ENCODE results near the gene STMP1.

DNA sequence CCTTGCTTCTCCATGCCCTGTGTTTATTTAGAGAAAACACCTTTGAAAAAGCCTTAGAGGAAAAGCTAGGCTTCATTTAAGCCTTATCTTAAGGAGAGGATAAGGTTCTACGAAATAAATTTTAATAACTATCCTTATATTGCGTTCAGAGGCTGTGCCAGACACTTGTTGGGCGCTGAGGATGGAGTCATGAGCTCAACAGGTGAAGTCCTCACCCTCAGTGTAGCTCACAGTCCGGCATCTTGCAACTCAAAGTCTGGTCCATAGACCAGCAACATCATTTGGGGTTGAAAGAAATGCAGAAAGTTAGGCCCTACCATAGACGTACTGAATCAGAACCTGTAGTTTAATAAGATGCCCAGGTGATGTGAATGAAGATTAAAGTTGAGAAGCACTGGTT lies 3.8 kb upstream of the STMP1 start:
- TF ChIP-seq, protein P1, sequence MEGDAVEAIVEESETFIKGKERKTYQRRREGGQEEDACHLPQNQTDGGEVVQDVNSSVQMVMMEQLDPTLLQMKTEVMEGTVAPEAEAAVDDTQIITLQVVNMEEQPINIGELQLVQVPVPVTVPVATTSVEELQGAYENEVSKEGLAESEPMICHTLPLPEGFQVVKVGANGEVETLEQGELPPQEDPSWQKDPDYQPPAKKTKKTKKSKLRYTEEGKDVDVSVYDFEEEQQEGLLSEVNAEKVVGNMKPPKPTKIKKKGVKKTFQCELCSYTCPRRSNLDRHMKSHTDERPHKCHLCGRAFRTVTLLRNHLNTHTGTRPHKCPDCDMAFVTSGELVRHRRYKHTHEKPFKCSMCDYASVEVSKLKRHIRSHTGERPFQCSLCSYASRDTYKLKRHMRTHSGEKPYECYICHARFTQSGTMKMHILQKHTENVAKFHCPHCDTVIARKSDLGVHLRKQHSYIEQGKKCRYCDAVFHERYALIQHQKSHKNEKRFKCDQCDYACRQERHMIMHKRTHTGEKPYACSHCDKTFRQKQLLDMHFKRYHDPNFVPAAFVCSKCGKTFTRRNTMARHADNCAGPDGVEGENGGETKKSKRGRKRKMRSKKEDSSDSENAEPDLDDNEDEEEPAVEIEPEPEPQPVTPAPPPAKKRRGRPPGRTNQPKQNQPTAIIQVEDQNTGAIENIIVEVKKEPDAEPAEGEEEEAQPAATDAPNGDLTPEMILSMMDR (IDR thresholded peaks at IDR 0.05) = no peak
- no peak for TF ChIP-seq ZFX (IDR thresholded peaks at IDR 0.05; ENCODE audit: borderline replicate concordance)
